HepG2 (cell line): ENCODE data around the gene AQP7. TPM values are rescaled to one million over a fixed set of nuclear protein-coding genes. Genes with fewer than 3 reads are reported as not detected.

Experiments used
- BHLHE40 ChIP-seq: IDR thresholded peaks from 2 replicates; pipeline ENCODE4 v1.6.1; 2011; ENCODE audit warnings: low read length, improper control_type of control experiment
- DPF2 ChIP-seq: sonication (generic); formaldehyde crosslinking; IDR thresholded peaks from 2 replicates; pipeline ENCODE4 v1.4.0; 2020; ENCODE audit warnings: mild to moderate bottlenecking, low read depth, missing genetic modification reagents, borderline replicate concordance
- FOSL2 ChIP-seq: sonication (generic); formaldehyde crosslinking; IDR thresholded peaks from 2 replicates; pipeline ENCODE4 v1.4.0; 2020; ENCODE audit warnings: missing genetic modification reagents
- NCOA2 ChIP-seq: sonication (generic); formaldehyde crosslinking; IDR thresholded peaks from 2 replicates; pipeline ENCODE4 v1.8.0; 2022; ENCODE audit warnings: inconsistent platforms
- NR0B2 ChIP-seq: sonication (generic); formaldehyde crosslinking; IDR thresholded peaks from 2 replicates; pipeline ENCODE4 v1.4.0; 2020; ENCODE audit warnings: mild to moderate bottlenecking, missing genetic modification reagents
- NRL ChIP-seq: sonication (generic); formaldehyde crosslinking; IDR thresholded peaks from 2 replicates; pipeline ENCODE4 v1.5.0; 2020; ENCODE audit warnings: missing genetic modification reagents, mild to moderate bottlenecking, moderate library complexity, borderline replicate concordance
- PATZ1 ChIP-seq: sonication (generic); formaldehyde crosslinking; IDR thresholded peaks from 2 replicates; pipeline ENCODE4 v1.4.0; 2020; ENCODE audit warnings: missing genetic modification reagents
- SALL1 ChIP-seq: sonication (generic); formaldehyde crosslinking; IDR thresholded peaks from 2 replicates; pipeline ENCODE4 v1.8.0; 2022; ENCODE audit warnings: mild to moderate bottlenecking, missing genetic modification reagents
- SAP130 ChIP-seq: IDR thresholded peaks from 2 replicates; pipeline ENCODE4 v1.6.1; 2016; ENCODE audit warnings: low read depth
- ZBTB25 ChIP-seq: IDR thresholded peaks from 2 replicates; pipeline ENCODE4 v1.6.1; 2018; ENCODE audit warnings: missing genetic modification reagents
- ZFY ChIP-seq: sonication (generic); formaldehyde crosslinking; IDR thresholded peaks from 2 replicates; pipeline ENCODE4 v1.4.0; 2020; ENCODE audit warnings: missing genetic modification reagents
- ZNF256 ChIP-seq: sonication (generic); formaldehyde crosslinking; conservative IDR thresholded peaks from 2 replicates; pipeline ENCODE4 v1.4.0; 2020; ENCODE audit warnings: missing genetic modification reagents
- ZNF33A ChIP-seq: sonication (generic); formaldehyde crosslinking; IDR thresholded peaks from 2 replicates; pipeline ENCODE4 v1.5.1; 2020; ENCODE audit warnings: missing genetic modification reagents, mild to moderate bottlenecking, moderate library complexity, borderline replicate concordance
- ZNF614 ChIP-seq: IDR thresholded peaks from 2 replicates; pipeline ENCODE4 v1.6.1; 2018; ENCODE audit warnings: missing biosample characterization, missing genetic modification reagents, inconsistent platforms, borderline replicate concordance
- ZNF616 ChIP-seq: sonication (generic); formaldehyde crosslinking; IDR thresholded peaks from 2 replicates; pipeline ENCODE4 v1.5.0; 2020; ENCODE audit warnings: low read depth, mild to moderate bottlenecking, missing genetic modification reagents
- ZNF792 ChIP-seq: IDR thresholded peaks from 2 replicates; pipeline ENCODE4 v1.6.1; 2016
- polyA plus RNA-seq, 8 experiments: library from polyadenylated mRNA; depleted of rRNA in 3 of 8; stranded (reverse) in 7 of 8; unstranded in 1 of 8; fragments of >200 nt; fragmentation: Illumina TruSeq in 4 of 8; extraction: Trizol in 4 of 8; gene quantifications; 2 replicates each; pipeline versions ENCODE4 v1.2.1 to v1.2.3, GENCODE V29; 2011 to 2016; ENCODE audit warnings: low read depth in 4 of 8, missing spikeins in 1 of 8, mixed read lengths in 1 of 8; ENCODE audit not compliant: insufficient read depth in 1 of 8
- total RNA-seq, 5 experiments: library from RNA; depleted of rRNA; stranded (reverse); fragments of >200 nt; fragmentation: Illumina TruSeq; extraction: Trizol; gene quantifications; 2 replicates each; pipeline ENCODE4 v1.2.3, GENCODE V29; 2016; ENCODE audit warnings: low read depth in 1 of 5
- TF ChIP-seq, protein P1 (sequence below): sonication (generic); formaldehyde crosslinking; IDR thresholded peaks from 2 replicates; pipeline ENCODE4 v1.8.0; 2022; ENCODE audit warnings: mild to moderate bottlenecking, missing genetic modification reagents
- TF ChIP-seq, protein P2 (sequence below): sonication (generic); formaldehyde crosslinking; IDR thresholded peaks from 2 replicates; pipeline ENCODE4 v1.5.1; 2020; ENCODE audit warnings: mild to moderate bottlenecking, missing genetic modification reagents, borderline replicate concordance
- TF ChIP-seq, protein P3 (sequence below): sonication (generic); formaldehyde crosslinking; IDR thresholded peaks from 2 replicates; pipeline ENCODE4 v1.4.0; 2020; ENCODE audit warnings: missing genetic modification reagents

Gene AQP7
- total and polyA plus RNA-seq, 2 of the 13 experiments (the other 11 are each of a cell fraction or from before 2014, with no cell fraction given): 1.9 to 2.1 TPM

DNA sequence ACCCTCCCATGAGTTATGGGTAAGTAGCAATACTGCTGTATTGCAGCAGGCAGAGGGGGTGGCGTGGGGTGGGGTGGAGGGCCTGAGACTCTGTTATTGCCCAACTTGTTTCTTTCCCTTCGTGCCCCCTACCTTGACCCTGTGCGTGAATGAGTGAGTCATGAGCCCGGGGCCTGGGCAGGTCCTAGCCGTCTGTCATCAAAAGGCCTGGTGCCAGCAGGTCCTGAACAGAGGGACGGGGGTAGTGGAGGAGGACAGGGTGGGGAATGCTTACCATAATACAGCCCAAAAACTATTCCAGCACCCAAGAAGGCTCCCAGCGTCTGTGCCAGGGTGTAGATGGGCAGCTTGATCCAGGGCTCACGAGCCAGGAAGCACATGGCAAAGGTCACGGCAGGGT is 40.7 kb upstream of the AQP7 start (continued):
- TF ChIP-seq, protein P1, sequence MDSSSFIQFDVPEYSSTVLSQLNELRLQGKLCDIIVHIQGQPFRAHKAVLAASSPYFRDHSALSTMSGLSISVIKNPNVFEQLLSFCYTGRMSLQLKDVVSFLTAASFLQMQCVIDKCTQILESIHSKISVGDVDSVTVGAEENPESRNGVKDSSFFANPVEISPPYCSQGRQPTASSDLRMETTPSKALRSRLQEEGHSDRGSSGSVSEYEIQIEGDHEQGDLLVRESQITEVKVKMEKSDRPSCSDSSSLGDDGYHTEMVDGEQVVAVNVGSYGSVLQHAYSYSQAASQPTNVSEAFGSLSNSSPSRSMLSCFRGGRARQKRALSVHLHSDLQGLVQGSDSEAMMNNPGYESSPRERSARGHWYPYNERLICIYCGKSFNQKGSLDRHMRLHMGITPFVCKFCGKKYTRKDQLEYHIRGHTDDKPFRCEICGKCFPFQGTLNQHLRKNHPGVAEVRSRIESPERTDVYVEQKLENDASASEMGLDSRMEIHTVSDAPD (CRISPR knock-in tag): no peak
- peak; percentile 97 for TF ChIP-seq FOSL2 (CRISPR knock-in tag)
- no peak for TF ChIP-seq ZNF33A (CRISPR knock-in tag)
- 0 out of 2 replicates have a peak, but pooled peaks have one; percentile 39 for TF ChIP-seq ZNF614 (CRISPR knock-in tag)
- TF ChIP-seq SALL1: peak; percentile 56; the same call in 1 of the 2 replicates
- TF ChIP-seq NCOA2: peak; percentile 46; the same call in 1 of the 2 replicates
- no peak for TF ChIP-seq ZNF256
- no peak for TF ChIP-seq NRL
- no peak for TF ChIP-seq NR0B2 (CRISPR knock-in tag)
- TF ChIP-seq BHLHE40: peak; percentile 58
- peak; percentile 35; the same call in 1 of the 2 replicates for TF ChIP-seq DPF2 (CRISPR knock-in tag)
- TF ChIP-seq, protein P2, sequence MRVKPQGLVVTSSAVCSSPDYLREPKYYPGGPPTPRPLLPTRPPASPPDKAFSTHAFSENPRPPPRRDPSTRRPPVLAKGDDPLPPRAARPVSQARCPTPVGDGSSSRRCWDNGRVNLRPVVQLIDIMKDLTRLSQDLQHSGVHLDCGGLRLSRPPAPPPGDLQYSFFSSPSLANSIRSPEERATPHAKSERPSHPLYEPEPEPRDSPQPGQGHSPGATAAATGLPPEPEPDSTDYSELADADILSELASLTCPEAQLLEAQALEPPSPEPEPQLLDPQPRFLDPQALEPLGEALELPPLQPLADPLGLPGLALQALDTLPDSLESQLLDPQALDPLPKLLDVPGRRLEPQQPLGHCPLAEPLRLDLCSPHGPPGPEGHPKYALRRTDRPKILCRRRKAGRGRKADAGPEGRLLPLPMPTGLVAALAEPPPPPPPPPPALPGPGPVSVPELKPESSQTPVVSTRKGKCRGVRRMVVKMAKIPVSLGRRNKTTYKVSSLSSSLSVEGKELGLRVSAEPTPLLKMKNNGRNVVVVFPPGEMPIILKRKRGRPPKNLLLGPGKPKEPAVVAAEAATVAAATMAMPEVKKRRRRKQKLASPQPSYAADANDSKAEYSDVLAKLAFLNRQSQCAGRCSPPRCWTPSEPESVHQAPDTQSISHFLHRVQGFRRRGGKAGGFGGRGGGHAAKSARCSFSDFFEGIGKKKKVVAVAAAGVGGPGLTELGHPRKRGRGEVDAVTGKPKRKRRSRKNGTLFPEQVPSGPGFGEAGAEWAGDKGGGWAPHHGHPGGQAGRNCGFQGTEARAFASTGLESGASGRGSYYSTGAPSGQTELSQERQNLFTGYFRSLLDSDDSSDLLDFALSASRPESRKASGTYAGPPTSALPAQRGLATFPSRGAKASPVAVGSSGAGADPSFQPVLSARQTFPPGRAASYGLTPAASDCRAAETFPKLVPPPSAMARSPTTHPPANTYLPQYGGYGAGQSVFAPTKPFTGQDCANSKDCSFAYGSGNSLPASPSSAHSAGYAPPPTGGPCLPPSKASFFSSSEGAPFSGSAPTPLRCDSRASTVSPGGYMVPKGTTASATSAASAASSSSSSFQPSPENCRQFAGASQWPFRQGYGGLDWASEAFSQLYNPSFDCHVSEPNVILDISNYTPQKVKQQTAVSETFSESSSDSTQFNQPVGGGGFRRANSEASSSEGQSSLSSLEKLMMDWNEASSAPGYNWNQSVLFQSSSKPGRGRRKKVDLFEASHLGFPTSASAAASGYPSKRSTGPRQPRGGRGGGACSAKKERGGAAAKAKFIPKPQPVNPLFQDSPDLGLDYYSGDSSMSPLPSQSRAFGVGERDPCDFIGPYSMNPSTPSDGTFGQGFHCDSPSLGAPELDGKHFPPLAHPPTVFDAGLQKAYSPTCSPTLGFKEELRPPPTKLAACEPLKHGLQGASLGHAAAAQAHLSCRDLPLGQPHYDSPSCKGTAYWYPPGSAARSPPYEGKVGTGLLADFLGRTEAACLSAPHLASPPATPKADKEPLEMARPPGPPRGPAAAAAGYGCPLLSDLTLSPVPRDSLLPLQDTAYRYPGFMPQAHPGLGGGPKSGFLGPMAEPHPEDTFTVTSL (CRISPR knock-in tag): peak; percentile 29; the same call in 1 of the 2 replicates
- no peak for TF ChIP-seq ZNF616
- TF ChIP-seq ZFY (CRISPR knock-in tag): 0 out of 2 replicates have a peak, but pooled peaks have one; percentile 22
- TF ChIP-seq SAP130 (CRISPR knock-in tag): peak; percentile 56
- TF ChIP-seq, protein P3, sequence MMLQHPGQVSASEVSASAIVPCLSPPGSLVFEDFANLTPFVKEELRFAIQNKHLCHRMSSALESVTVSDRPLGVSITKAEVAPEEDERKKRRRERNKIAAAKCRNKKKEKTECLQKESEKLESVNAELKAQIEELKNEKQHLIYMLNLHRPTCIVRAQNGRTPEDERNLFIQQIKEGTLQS (CRISPR knock-in tag): 0 out of 2 replicates have a peak, but pooled peaks have one; percentile 38
- TF ChIP-seq ZBTB25 (CRISPR knock-in tag): peak; percentile 67; the same call in 1 of the 2 replicates
- TF ChIP-seq PATZ1 (CRISPR knock-in tag): peak; percentile 60
- peak; percentile 17; the same call in 1 of the 2 replicates for TF ChIP-seq ZNF792 (CRISPR knock-in tag)
